Endothelial cell (in vitro differentiated cells): ENCODE measurements around the gene EPHB1. TPM values are rescaled to one million over a fixed set of nuclear protein-coding genes. Genes with fewer than 3 reads are reported as not detected.

Experiments
- DNase-seq: peaks from one replicate; pipeline ENCODE4 v3.0.0; 2021; ENCODE audit warnings: low spot score
- H3K27ac Mint-ChIP-seq: one replicate; pipeline ENCODE4 v1.8.0; 2021; ENCODE audit warnings: mixed read lengths, inconsistent platforms; ENCODE audit not compliant: unreplicated experiment
- H3K27me3 Mint-ChIP-seq: one replicate; pipeline ENCODE4 v1.8.0; 2021; ENCODE audit warnings: mild to moderate bottlenecking, moderate library complexity, mixed read lengths, inconsistent platforms; ENCODE audit not compliant: unreplicated experiment
- H3K36me3 Mint-ChIP-seq: one replicate; pipeline ENCODE4 v1.8.0; 2021; ENCODE audit warnings: mild to moderate bottlenecking, low read depth, mixed read lengths, inconsistent platforms; ENCODE audit not compliant: unreplicated experiment
- H3K4me1 Mint-ChIP-seq: one replicate; pipeline ENCODE4 v1.8.0; 2021; ENCODE audit warnings: mild to moderate bottlenecking, mixed read lengths, inconsistent platforms; ENCODE audit not compliant: unreplicated experiment
- H3K4me3 Mint-ChIP-seq: one replicate; pipeline ENCODE4 v1.8.0; 2021; ENCODE audit warnings: mild to moderate bottlenecking, mixed read lengths, inconsistent platforms; ENCODE audit not compliant: unreplicated experiment
- H3K9me3 Mint-ChIP-seq: one replicate; pipeline ENCODE4 v1.8.0; 2021; ENCODE audit warnings: mixed read lengths, inconsistent platforms; ENCODE audit not compliant: unreplicated experiment
- total RNA-seq: library from RNA; stranded (reverse); fragmentation: NEBNext Ultra II Directional; extraction: Animal tissue kit (Norgen Biotek cat#: 25700); gene quantifications from one replicate; pipeline ENCODE4 v1.2.1, GENCODE V29; 2021; ENCODE audit not compliant: unreplicated experiment
- TF ChIP-seq, protein P1 (sequence below): fragments of 200-600 bp; sonication (generic); IDR thresholded peaks from one replicate; pipeline ENCODE4 v1.5.0; 2021; ENCODE audit warnings: antibody characterized with exemption; ENCODE audit not compliant: unreplicated experiment

EPHB1 gene
- total RNA-seq, 1 donor from 2014 or later = 5.7 TPM

DNA sequence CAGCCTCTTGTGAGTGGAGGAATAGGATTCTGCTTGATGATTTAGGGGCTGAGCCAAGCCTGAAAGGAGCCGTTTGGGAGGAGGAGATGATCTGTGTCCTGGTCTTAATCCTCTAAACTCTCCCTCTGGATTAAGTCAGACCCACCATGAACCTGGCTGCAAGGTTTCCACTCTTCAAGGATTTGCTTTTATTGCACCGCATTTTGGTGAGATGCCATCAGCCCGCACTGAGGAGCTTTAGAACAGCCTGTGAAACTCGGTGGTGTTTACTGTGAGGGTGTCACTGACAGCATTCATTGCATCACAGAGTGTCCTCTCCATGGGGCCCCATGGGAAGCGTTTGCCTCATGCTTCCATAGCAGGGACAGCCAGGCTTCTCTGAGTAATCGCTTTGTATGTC is 59.2 kb downstream of the EPHB1 start:
- TF ChIP-seq, protein P1, sequence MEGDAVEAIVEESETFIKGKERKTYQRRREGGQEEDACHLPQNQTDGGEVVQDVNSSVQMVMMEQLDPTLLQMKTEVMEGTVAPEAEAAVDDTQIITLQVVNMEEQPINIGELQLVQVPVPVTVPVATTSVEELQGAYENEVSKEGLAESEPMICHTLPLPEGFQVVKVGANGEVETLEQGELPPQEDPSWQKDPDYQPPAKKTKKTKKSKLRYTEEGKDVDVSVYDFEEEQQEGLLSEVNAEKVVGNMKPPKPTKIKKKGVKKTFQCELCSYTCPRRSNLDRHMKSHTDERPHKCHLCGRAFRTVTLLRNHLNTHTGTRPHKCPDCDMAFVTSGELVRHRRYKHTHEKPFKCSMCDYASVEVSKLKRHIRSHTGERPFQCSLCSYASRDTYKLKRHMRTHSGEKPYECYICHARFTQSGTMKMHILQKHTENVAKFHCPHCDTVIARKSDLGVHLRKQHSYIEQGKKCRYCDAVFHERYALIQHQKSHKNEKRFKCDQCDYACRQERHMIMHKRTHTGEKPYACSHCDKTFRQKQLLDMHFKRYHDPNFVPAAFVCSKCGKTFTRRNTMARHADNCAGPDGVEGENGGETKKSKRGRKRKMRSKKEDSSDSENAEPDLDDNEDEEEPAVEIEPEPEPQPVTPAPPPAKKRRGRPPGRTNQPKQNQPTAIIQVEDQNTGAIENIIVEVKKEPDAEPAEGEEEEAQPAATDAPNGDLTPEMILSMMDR = no peak
- Mint-ChIP-seq H3K36me3 (no peaks in the 10 kb centered on the region), H3K4me1 (peaks cover 18% of the 10 kb centered on the region), H3K9me3 (no peaks in the 10 kb centered on the region), H3K27ac (no peak overlapping the region), H3K27me3 (peaks cover 9% of the 10 kb centered on the region), H3K4me3 (no peak overlapping the region)
- DNase-seq = no peak

DNA sequence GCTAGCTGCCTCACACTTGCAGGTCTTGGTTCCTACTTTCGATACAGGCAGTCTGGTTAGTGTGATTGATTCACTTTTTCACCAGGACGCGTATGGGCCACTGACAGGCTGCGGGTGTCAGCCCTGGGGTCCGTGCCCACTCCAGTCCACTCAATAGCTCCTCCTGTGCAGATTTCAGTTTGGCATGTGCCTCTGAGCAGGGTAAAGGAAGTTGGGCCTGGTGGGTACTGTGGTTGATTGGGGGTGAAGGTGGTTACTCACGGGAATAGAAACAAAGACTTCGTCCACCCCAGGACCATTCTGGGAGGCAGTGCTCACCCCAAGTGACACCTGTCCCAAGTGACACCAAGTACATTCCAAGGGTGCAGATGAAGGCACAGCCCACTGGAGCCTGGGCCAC is 62.3 kb downstream of the EPHB1 start:
- no peak for DNase-seq
- Mint-ChIP-seq H3K27me3 (peaks cover 2% of the 10 kb centered on the region), H3K36me3 (no peaks in the 10 kb centered on the region), H3K4me1 (no peaks in the 10 kb centered on the region), H3K9me3 (no peaks in the 10 kb centered on the region), H3K27ac (no peak overlapping the region), H3K4me3 (no peak overlapping the region)
- TF ChIP-seq, protein P1 = no peak

DNA sequence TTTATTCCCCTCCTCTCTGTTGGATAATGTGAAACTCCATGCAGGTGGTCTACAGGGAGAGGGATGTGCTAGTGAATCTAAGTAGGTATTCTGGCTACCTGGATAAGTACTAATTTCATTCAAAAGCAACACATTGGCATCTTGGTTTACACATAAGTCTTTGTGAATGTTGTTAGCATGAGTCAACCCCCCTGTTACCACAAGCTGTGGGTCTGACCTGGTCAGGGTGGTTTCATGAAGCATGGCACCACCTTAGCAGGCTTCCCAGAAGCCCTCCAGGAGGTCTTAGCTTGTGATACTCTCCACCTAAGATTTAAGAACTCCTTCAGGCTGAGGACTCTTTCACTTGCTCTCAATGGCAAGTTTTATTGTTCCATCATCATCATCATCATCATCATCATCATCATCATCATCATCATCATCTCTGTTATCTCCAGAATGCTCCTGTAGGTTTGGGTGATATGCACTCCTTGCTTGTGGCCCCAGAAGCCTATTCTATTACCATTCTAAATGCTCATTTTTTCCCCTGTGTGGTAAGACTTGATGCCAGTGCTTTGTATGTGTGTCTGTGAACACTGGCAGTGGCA is 62.8 kb downstream of the EPHB1 start:
- H3K36me3 Mint-ChIP-seq = no peaks in the 10 kb centered on the region
- no peak overlapping the region for H3K27ac Mint-ChIP-seq
- TF ChIP-seq, protein P1 = no peak
- no peaks in the 10 kb centered on the region for H3K4me1 Mint-ChIP-seq
- H3K27me3 Mint-ChIP-seq = peaks cover 2% of the 10 kb centered on the region
- no peaks in the 10 kb centered on the region for H3K9me3 Mint-ChIP-seq
- DNase-seq = no peak
- no peak overlapping the region for H3K4me3 Mint-ChIP-seq

DNA sequence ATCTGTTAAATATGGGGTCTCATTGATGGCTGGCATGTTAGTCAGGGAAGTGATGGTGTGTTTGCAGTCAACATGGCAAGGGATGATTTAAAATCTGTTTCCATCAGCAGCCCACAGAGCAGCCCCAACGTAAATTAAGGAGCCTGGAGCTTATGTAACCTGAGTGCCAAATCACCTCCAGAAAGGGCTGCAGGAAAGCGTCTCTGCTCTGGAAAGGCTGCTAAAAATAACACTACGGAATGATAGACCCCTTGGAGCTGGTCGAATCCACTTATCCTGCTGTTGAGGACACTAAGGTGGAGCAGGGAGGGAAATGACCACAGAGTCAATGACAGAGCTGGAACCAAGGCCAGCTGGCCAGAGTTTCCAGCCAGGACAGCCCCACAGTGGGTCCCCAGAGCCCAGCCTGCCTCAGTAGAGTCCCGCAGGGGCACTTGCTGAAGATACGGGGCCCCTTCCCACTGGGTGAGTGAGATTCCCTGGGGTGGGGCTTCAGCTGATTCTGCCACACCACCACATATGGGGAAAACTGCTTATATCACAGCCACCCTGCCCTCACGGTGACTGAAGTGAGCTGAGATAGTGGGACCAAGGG is 63.5 kb downstream of the EPHB1 start:
- Mint-ChIP-seq H3K27me3 (peaks cover 2% of the 10 kb centered on the region), H3K9me3 (no peaks in the 10 kb centered on the region), H3K4me1 (peaks cover 4% of the 10 kb centered on the region), H3K36me3 (no peaks in the 10 kb centered on the region), H3K4me3 (no peak overlapping the region), H3K27ac (no peak overlapping the region)
- no peak for DNase-seq
- TF ChIP-seq, protein P1 = no peak

DNA sequence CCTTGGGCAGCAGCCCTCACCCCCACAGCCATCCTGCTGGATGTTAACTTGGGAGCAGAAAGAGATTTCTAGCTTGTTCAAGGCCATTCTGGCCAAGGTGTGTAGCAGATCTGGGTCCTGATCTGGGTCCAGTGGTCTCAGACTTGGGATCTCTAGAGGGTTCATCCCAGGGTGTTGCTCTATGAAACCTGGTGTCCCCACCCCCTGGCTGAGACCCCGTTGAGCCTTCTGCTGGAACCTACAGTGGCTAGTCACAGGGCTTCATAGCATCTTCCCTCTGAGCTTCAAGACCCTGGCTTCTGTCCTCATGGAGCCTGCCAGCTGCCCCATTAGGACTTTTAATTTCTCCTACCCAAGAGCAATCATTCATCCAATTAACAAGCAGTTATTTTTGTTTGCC is 64.3 kb downstream of the EPHB1 start:
- no peak for DNase-seq
- Mint-ChIP-seq H3K36me3 (no peaks in the 10 kb centered on the region), H3K4me3 (no peak overlapping the region), H3K9me3 (no peaks in the 10 kb centered on the region), H3K27me3 (peaks cover 2% of the 10 kb centered on the region), H3K27ac (no peak overlapping the region), H3K4me1 (peaks cover 12% of the 10 kb centered on the region)
- TF ChIP-seq, protein P1 = no peak
